ENCODE measurements around the gene UBQLN4.

Gene UBQLN4

DNA sequence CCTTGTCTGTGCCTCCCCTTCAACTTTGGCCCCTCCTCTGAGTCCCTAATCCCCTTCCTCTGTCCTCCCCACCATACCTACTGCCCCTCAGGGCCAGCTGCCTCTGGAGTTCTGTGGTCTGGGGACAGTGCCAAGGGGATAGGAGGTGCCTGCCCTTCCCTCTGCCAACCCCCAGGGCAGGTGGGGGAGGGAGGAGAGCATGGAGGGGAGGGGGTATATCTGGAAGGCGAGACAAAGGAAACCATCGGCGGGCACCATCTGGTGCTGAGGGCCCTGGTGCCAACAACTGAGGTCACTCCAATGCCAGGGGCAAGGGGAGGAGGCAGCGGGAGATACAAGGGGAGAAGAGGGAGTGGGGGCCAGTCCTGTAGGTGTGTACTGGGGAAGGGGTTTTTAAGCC is 16.9 kb upstream of the UBQLN4 start (continued):
- TF ChIP-seq GLIS1 (tag by site-specific recombination; IDR thresholded peaks at IDR 0.05) = no peak
- no peak for TF ChIP-seq ZFP41 (tag by site-specific recombination; IDR thresholded peaks at IDR 0.05; ENCODE audit: borderline replicate concordance)
- TF ChIP-seq HIC1 (tag by site-specific recombination; IDR thresholded peaks at IDR 0.05) = no peak
- TF ChIP-seq ZNF174 (tag by site-specific recombination; IDR thresholded peaks at IDR 0.05) = no peak
- TF ChIP-seq ZNF121 (tag by site-specific recombination; IDR thresholded peaks at IDR 0.05) = no peak
- TF ChIP-seq, protein P1, sequence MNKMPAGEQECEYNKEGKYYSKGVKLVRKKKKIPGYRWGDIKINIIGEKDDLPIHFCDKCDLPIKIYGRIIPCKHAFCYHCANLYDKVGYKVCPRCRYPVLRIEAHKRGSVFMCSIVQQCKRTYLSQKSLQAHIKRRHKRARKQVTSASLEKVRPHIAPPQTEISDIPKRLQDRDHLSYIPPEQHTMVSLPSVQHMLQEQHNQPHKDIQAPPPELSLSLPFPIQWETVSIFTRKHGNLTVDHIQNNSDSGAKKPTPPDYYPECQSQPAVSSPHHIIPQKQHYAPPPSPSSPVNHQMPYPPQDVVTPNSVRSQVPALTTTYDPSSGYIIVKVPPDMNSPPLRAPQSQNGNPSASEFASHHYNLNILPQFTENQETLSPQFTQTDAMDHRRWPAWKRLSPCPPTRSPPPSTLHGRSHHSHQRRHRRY (tag by site-specific recombination; IDR thresholded peaks at IDR 0.05) = no peak
- no peak for TF ChIP-seq ZNF416 (tag by site-specific recombination; IDR thresholded peaks at IDR 0.05)
- no peak for TF ChIP-seq ZNF311 (tag by site-specific recombination; IDR thresholded peaks at IDR 0.05; ENCODE audit: borderline replicate concordance)
- TF ChIP-seq ZNF776 (tag by site-specific recombination; IDR thresholded peaks at IDR 0.05; ENCODE audit: borderline replicate concordance) = no peak

DNA sequence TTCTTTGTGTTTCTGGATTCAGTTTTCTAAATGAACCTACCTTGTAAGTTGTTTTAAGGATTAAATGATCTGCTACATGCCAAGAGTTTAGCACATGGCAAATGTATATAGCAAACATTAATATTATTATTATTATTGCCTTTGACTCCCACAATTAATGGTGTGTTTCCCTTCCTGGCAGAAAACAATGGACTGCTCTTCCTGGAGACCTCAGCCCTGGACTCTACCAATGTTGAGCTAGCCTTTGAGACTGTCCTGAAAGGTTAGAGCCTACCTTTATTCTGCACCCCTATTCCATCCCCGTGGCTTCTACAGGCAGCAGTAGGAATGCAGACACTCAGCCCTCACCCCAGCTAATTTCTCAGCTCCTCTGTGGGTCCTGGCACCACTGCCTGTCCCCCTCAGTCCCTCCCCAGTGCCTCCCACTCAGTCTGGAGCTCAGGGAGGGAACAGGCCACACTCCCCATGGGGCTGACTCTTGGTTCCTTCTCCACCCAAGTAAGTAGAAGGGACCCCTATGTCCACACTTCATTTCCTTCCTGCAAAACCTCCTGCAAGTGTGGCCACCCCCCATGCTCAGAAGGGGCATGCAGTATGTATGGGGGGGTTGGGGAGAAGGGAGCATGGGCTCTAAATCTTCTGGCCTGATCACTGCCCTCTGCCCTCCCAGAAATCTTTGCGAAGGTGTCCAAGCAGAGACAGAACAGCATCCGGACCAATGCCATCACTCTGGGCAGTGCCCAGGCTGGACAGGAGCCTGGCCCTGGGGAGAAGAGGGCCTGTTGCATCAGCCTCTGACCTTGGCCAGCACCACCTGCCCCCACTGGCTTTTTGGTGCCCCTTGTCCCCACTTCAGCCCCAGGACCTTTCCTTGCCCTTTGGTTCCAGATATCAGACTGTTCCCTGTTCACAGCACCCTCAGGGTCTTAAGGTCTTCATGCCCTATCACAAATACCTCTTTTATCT is 16.2 kb upstream of the UBQLN4 start:
- ChIA-PET POLR2A (interaction anchor here (0.7 kb wide), 1 partner anchor 53 kb away, joined by 3 read pairs; no protein-coding TSS in a partner anchor), CTCF (interaction anchor here (0.6 to 7.2 kb wide), 3 partner anchors 55 to 185 kb away, joined by 3 to 65 read pairs (median 3); no protein-coding TSS in a partner anchor)
- no peaks in the 10 kb centered on the region for H3K9me3 ChIP-seq (ENCODE audit: control insufficient read depth, insufficient read depth, low read depth, low read length)
- no peak overlapping the region for H3K27ac ChIP-seq (ENCODE audit: extremely low read depth, low read depth, low read length)
- TF ChIP-seq, protein P2, sequence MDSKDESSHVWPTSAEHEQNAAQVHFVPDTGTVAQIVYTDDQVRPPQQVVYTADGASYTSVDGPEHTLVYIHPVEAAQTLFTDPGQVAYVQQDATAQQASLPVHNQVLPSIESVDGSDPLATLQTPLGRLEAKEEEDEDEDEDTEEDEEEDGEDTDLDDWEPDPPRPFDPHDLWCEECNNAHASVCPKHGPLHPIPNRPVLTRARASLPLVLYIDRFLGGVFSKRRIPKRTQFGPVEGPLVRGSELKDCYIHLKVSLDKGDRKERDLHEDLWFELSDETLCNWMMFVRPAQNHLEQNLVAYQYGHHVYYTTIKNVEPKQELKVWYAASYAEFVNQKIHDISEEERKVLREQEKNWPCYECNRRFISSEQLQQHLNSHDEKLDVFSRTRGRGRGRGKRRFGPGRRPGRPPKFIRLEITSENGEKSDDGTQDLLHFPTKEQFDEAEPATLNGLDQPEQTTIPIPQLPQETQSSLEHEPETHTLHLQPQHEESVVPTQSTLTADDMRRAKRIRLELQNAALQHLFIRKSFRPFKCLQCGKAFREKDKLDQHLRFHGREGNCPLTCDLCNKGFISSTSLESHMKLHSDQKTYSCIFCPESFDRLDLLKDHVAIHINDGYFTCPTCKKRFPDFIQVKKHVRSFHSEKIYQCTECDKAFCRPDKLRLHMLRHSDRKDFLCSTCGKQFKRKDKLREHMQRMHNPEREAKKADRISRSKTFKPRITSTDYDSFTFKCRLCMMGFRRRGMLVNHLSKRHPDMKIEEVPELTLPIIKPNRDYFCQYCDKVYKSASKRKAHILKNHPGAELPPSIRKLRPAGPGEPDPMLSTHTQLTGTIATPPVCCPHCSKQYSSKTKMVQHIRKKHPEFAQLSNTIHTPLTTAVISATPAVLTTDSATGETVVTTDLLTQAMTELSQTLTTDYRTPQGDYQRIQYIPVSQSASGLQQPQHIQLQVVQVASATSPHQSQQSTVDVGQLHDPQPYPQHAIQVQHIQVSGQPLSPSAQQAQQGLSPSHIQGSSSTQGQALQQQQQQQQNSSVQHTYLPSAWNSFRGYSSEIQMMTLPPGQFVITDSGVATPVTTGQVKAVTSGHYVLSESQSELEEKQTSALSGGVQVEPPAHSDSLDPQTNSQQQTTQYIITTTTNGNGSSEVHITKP (tag by site-specific recombination; IDR thresholded peaks at IDR 0.05) = peak; percentile 84
- TF ChIP-seq, protein P3, sequence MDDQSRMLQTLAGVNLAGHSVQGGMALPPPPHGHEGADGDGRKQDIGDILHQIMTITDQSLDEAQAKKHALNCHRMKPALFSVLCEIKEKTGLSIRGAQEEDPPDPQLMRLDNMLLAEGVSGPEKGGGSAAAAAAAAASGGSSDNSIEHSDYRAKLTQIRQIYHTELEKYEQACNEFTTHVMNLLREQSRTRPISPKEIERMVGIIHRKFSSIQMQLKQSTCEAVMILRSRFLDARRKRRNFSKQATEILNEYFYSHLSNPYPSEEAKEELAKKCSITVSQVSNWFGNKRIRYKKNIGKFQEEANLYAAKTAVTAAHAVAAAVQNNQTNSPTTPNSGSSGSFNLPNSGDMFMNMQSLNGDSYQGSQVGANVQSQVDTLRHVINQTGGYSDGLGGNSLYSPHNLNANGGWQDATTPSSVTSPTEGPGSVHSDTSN (CRISPR knock-in tag; IDR thresholded peaks at IDR 0.05) = no peak
- TF ChIP-seq, protein P4, sequence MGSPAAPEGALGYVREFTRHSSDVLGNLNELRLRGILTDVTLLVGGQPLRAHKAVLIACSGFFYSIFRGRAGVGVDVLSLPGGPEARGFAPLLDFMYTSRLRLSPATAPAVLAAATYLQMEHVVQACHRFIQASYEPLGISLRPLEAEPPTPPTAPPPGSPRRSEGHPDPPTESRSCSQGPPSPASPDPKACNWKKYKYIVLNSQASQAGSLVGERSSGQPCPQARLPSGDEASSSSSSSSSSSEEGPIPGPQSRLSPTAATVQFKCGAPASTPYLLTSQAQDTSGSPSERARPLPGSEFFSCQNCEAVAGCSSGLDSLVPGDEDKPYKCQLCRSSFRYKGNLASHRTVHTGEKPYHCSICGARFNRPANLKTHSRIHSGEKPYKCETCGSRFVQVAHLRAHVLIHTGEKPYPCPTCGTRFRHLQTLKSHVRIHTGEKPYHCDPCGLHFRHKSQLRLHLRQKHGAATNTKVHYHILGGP (tag by site-specific recombination; IDR thresholded peaks at IDR 0.05) = no peak
- no peak for TF ChIP-seq ZNF639 (tag by site-specific recombination; IDR thresholded peaks at IDR 0.05)
- TF ChIP-seq GLIS1 (tag by site-specific recombination; IDR thresholded peaks at IDR 0.05) = peak; percentile 69
- no peak for TF ChIP-seq ZNF449 (tag by site-specific recombination; IDR thresholded peaks at IDR 0.05)
- TF ChIP-seq ZBTB10 (tag by site-specific recombination; IDR thresholded peaks at IDR 0.05) = no peak
- TF ChIP-seq GLIS2 (tag by site-specific recombination; IDR thresholded peaks at IDR 0.05) = peak; percentile 35; the same call in 1 of the 2 replicates
- peaks cover 5% of the 10 kb centered on the region; the same call in 1 of the 2 replicates for H3K4me1 ChIP-seq (ENCODE audit: control insufficient read depth, insufficient read depth, low read length)
- no peak overlapping the region for H3K4me3 ChIP-seq (ENCODE audit: low read depth, low read length)
- peaks cover 0 to 2% of the 10 kb centered on the region in 2 experiments; a peak in 1 of 3 replicates for H3K36me3 ChIP-seq (ENCODE audit: control insufficient read depth in 2 of 2, insufficient read depth in 1 of 2, low read length in 2 of 2)
